ENCODE data around the gene TMEM151B. TPM values are rescaled to one million over a fixed set of nuclear protein-coding genes. Genes with fewer than 3 reads are reported as not detected.

TMEM151B gene
- total RNA-seq, 1 experiment from 2014 or later, result not detected

DNA sequence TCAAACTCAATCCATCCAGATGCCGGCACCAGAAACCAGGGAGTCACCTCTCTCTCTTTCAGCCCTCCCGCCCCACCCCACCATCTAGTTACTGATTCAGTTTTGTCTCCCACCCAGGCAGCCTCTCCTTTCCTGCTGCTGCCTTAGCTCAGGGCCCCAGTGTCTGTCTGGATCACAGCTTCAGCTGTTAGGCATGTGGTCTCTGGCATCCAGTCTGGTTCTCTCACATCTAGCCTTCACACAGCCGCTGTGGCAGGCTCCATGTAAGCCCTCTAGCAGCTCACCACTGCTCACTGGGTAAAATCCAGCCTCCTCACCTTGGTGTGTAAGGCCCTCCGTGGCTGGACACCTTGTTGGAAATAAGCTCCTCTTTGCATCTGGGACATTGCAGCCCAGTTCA, 21.6 kb downstream of the TMEM151B start (continued):
- no peak for TF ChIP-seq EGR1 (IDR thresholded peaks at IDR 0.05; ENCODE audit: low read depth)
- TF ChIP-seq POLR2A (IDR thresholded peaks at IDR 0.05; ENCODE audit: borderline replicate concordance, extremely low read depth, insufficient read depth, insufficient read length), result no peak
- TF ChIP-seq SIN3A (IDR thresholded peaks at IDR 0.05; ENCODE audit: low read depth), result no peak
- no peak for TF ChIP-seq ZNF274 (IDR thresholded peaks at IDR 0.05; ENCODE audit: low read depth, low read length)

GRCh38 chr6:44292661-44293365, 22.6 kb downstream of the TMEM151B start:
- ATAC-seq (no peak), DNase-seq (ENCODE audit: low read depth, low spot score) (no peak)
- no peak overlapping the region for H3K4me3 ChIP-seq (replicated peaks in 1 of 2; ENCODE audit: low read depth in 1 of 2, low read length in 2 of 2)
- no peaks in the 10 kb centered on the region for H3K9me3 ChIP-seq (ENCODE audit: control insufficient read depth in 1 of 2, insufficient read depth in 1 of 2, low read depth in 1 of 2, low read length in 2 of 2)
- H3K27me3 ChIP-seq (ENCODE audit: insufficient read depth, low read length), result peaks cover 14% of the 10 kb centered on the region
- H3K79me2 ChIP-seq (ENCODE audit: insufficient read depth, low read length), result no peaks in the 10 kb centered on the region
- ChIA-PET RAD21 (ENCODE audit: low non-redundant PET in 1 of 2, low total read pairs in 2 of 2, uncharacterized antibody in 2 of 2, unreplicated experiment in 2 of 2) (no interaction called here), CTCF (interaction anchor here (1.0 kb wide), 1 partner anchor 20 kb away, joined by 3 read pairs; the partner anchor contains the start of gene AARS2), POLR2A (interaction anchor here (0.7 to 1.0 kb wide), 3 partner anchors 16 to 133 kb away, joined by 3 read pairs; no protein-coding TSS in a partner anchor)
- no peaks in the 10 kb centered on the region for H3K9me2 ChIP-seq (ENCODE audit: insufficient read depth)
- H3K9ac ChIP-seq (ENCODE audit: low read length), result no peak overlapping the region
- intact Hi-C loops (cut with micrococcal nuclease), result no loop called here
- H3K4me1 ChIP-seq (ENCODE audit: control insufficient read depth in 1 of 2, insufficient read depth in 2 of 2, low read length in 2 of 2), result peaks cover 4 to 9% of the 10 kb centered on the region in 2 experiments; a peak in 3 of 4 replicates
- H3K36me3 ChIP-seq (ENCODE audit: control insufficient read depth in 1 of 2, insufficient read depth in 2 of 2, low read length in 2 of 2), result no peaks in the 10 kb centered on the region
- H3K27ac ChIP-seq (ENCODE audit: low read depth, low read length), result no peak overlapping the region
- H4K20me1 ChIP-seq (ENCODE audit: insufficient read depth), result no peaks in the 10 kb centered on the region
- H3K4me2 ChIP-seq (ENCODE audit: low read length), result no peak overlapping the region
- no TSS peak for BruUV-seq (replicated peaks)
- no peak overlapping the region for H2AFZ ChIP-seq (ENCODE audit: low read depth, low read length, poor library complexity, severe bottlenecking)
- no peak for TF ChIP-seq SRF (IDR thresholded peaks at IDR 0.05; ENCODE audit: low read depth)
- no peak for TF ChIP-seq CBX3 (IDR thresholded peaks at IDR 0.05; ENCODE audit: low read depth)
- no peak for TF ChIP-seq EZH2 (IDR thresholded peaks at IDR 0.05)
- no peak for TF ChIP-seq JUND (IDR thresholded peaks at IDR 0.05)
- no peak for TF ChIP-seq POLR2AphosphoS5 (IDR thresholded peaks at IDR 0.05; ENCODE audit: low read depth, low read length)
- TF ChIP-seq ZNF274 (IDR thresholded peaks at IDR 0.05; ENCODE audit: low read depth, low read length), result no peak
- no peak for TF ChIP-seq ZFX (IDR thresholded peaks at IDR 0.05)
- TF ChIP-seq, protein P1, sequence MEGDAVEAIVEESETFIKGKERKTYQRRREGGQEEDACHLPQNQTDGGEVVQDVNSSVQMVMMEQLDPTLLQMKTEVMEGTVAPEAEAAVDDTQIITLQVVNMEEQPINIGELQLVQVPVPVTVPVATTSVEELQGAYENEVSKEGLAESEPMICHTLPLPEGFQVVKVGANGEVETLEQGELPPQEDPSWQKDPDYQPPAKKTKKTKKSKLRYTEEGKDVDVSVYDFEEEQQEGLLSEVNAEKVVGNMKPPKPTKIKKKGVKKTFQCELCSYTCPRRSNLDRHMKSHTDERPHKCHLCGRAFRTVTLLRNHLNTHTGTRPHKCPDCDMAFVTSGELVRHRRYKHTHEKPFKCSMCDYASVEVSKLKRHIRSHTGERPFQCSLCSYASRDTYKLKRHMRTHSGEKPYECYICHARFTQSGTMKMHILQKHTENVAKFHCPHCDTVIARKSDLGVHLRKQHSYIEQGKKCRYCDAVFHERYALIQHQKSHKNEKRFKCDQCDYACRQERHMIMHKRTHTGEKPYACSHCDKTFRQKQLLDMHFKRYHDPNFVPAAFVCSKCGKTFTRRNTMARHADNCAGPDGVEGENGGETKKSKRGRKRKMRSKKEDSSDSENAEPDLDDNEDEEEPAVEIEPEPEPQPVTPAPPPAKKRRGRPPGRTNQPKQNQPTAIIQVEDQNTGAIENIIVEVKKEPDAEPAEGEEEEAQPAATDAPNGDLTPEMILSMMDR (IDR thresholded peaks at IDR 0.05 in 2 of 3, conservative IDR thresholded peaks at IDR 0.05 in 1 of 3; ENCODE audit: borderline replicate concordance in 1 of 3, insufficient read depth in 1 of 3, low read depth in 2 of 3, low read length in 2 of 3), result no peak

Measured in HCT116 (cell line).